AG09309 (cell line): ENCODE results near the gene DCDC2.
A peak's percentile ranks its signal among the peaks of the same experiment; 100 is the strongest.
"Not testable (repeated sequence)": the region's sequence is repeated elsewhere in the genome, so short reads cannot be mapped to it uniquely, and the experiment has no call there.

Source experiments
- DNase-seq: peaks from one replicate; pipeline ENCODE4 v3.0.0-alpha.2; 2010; ENCODE audit warnings: low read depth
- H3K4me3 ChIP-seq: 2 replicates; pipeline ENCODE4 v1.5.1; 2011; ENCODE audit warnings: mild to moderate bottlenecking, low read depth, low read length, moderate library complexity; ENCODE audit not compliant: control insufficient read depth
- TF ChIP-seq, protein P1 (sequence below): IDR thresholded peaks from 2 replicates; pipeline ENCODE4 v1.5.1; 2011; ENCODE audit warnings: mild to moderate bottlenecking, low read depth, low read length, inconsistent platforms; ENCODE audit not compliant: insufficient read depth, control insufficient read depth; ENCODE audit errors: missing control alignments

DCDC2 gene

DNA sequence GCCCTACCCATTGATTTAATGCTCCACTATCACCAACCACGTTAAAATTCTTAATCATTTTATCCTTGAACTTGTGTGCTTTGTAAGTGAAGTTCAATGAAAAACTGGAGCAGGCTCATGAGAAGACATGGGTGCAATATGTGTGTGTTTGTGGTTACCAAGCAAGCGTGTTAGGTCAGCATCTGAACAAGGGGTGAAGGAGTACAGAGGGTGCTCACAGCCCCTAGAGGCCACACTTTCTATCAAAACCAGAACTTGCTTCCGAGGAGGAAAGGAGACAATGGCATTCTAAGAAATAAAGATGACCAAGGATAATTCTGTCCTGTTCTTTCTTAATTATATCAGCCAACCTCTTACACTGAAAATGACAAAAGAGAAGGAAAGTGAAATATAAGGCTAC lies 138.2 kb downstream of the DCDC2 start:
- no peak for DNase-seq

DNA sequence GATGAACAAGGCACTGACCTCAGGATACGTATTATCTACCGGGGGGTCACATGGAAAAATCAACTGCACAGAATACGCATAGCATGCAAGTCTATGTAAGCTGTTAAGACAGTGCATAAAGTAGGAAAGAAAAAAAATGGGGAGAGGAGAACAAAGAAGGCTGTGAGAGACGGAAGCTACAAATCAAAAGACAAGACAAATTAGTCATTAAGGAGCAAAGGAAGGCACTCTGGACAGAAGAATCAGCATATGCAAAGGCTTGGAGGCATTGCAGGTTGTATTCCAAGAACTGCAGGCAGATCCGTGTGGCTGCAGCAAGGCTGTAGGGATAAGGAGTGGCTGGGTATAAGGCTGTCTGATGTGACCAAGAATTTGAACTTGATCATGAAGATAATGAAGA lies 142.9 kb downstream of the DCDC2 start:
- no peak overlapping the region for H3K4me3 ChIP-seq
- DNase-seq: no peak
- TF ChIP-seq, protein P1, sequence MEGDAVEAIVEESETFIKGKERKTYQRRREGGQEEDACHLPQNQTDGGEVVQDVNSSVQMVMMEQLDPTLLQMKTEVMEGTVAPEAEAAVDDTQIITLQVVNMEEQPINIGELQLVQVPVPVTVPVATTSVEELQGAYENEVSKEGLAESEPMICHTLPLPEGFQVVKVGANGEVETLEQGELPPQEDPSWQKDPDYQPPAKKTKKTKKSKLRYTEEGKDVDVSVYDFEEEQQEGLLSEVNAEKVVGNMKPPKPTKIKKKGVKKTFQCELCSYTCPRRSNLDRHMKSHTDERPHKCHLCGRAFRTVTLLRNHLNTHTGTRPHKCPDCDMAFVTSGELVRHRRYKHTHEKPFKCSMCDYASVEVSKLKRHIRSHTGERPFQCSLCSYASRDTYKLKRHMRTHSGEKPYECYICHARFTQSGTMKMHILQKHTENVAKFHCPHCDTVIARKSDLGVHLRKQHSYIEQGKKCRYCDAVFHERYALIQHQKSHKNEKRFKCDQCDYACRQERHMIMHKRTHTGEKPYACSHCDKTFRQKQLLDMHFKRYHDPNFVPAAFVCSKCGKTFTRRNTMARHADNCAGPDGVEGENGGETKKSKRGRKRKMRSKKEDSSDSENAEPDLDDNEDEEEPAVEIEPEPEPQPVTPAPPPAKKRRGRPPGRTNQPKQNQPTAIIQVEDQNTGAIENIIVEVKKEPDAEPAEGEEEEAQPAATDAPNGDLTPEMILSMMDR: no peak

More for the DNA sequence above, 138.2 kb downstream of the DCDC2 start:
- TF ChIP-seq, protein P1: no peak
- no peak overlapping the region for H3K4me3 ChIP-seq

DNA sequence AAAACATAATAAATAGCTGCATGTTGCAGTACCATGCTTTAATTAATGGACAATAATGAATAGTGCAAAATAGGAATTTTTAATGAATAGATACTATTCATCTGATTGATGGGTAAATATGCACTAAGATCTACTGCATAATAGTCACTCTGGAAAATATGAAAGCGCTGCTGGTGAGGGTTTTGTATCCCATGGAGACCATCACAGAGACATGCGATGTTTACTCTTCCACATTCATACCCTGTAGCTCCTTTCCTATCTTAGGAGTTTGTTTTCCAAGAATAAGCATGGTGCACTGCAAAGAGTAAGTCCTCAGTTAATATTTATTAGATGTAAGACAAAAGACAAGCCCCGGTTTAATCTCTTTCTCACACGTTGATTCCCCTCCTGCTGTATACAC lies 150.4 kb downstream of the DCDC2 start:
- H3K4me3 ChIP-seq: no peak overlapping the region
- TF ChIP-seq, protein P1: no peak
- DNase-seq: no peak

DNA sequence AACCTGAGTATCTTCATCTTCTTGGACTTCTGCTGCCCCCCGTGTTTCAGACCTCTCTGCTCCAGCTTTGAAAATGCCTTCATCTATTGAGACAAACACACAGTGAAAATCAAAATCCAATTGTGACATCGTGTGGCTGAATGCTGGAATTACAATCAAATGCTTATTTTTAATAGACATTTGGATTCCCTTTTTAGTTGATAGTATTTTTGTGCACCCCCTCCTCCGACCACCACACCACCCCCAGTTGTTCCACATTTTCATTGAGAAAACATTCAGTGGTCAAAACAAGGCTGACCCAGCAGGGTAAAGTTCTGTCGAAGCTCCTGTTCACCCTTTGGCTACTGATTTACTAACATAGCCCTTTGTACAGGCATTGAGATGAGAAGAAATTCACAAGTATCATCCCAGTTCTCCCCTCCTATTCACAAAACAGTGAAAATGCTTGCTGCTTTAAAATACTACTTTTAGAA lies 152.8 kb downstream of the DCDC2 start:
- H3K4me3 ChIP-seq: no peak overlapping the region
- DNase-seq: no peak
- TF ChIP-seq, protein P1: peak; percentile 35

DNA sequence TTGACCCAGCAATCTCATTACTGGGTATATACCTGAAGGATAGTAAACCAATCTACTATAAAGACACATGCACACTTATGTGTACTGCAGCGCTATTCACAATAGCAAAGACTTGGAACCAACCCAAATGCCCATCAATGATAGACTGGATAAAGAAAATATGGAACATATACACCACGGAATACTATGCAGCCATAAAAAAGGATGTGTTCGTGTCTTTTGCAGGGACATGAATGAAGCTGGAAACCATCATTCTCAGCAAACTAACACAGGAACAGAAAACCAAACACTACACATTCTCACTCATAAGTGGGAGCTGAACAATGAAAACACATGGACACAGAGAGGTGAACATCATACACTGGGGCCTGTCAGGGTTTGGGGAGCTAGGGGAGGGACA lies 153.7 kb downstream of the DCDC2 start:
- DNase-seq, H3K4me3 ChIP-seq: not testable (repeated sequence)

DNA sequence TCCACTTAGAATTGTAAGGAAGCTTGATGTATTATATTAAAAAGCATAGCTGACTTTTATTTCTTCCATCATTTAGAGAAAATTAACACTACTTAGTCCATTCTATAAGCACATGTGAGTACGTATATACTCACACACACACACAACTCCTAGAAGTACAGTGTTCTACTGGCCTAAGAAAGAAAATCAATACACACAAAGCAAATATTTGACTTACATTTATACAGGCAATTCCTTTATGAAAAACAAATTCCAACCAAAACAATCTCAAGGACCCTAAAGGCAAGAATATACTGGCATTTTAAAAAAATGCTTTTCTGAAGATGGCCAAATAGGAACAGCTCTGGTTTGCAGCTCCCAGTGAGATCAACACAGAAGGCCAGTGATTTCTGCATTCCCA lies 160.0 kb downstream of the DCDC2 start:
- TF ChIP-seq, protein P1: no peak
- H3K4me3 ChIP-seq: no peak overlapping the region
- no peak for DNase-seq

DNA sequence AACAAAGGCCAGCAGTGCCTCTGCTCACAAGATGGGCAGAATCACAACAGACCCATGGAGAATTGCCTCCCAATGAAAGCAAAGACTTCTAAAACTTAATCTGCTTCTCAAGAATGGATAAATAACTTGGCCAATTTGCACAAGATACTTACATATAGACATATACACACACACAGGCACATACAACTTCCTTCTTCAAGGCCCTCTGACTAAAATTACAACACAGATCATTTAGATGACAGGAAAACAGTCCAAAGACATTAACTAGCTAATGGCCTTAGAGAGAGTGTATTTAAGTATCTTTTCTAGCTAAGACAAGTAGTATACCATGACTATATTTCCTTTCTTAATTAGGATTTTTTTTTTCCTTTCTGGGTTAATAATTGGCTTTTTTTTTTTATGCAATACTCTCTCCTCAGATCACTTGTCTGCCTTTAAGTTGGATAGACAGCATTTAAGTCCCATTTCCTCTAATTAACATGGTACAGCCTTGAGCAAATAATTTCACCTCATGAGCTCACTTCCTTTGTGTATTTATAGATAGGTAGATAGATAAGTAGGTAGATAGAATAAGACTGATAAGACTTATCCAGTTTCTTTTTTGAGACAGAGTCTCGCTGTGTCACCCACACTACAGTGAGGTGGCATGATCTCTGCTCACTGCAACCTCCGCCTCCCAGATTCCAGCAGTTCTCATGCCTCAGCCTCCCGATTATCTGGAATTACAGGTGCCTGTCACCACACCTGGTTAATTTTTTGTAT lies 161.8 kb downstream of the DCDC2 start:
- no peak overlapping the region for H3K4me3 ChIP-seq
- TF ChIP-seq, protein P1: no peak
- no peak for DNase-seq
